OCI-LY7 (cell line): Measurements from ENCODE around the gene ABCC1.

Experiments used
- EZH2phosphoT487 ChIP-seq: fragments of 200-600 bp; sonication (generic); IDR thresholded peaks from 2 replicates; pipeline ENCODE4 v1.6.1; 2018; ENCODE audit warnings: low read depth, borderline replicate concordance, mild to moderate bottlenecking, mixed run types, antibody characterized with exemption, low read length, moderate library complexity, mixed read lengths
- TF ChIP-seq, protein P1 (sequence below): fragments of 200-600 bp; sonication (generic); conservative IDR thresholded peaks from 2 replicates; pipeline ENCODE4 v1.5.1; 2014; ENCODE audit warnings: mild to moderate bottlenecking, antibody characterized with exemption, low read length, moderate library complexity, mixed read lengths

DNA sequence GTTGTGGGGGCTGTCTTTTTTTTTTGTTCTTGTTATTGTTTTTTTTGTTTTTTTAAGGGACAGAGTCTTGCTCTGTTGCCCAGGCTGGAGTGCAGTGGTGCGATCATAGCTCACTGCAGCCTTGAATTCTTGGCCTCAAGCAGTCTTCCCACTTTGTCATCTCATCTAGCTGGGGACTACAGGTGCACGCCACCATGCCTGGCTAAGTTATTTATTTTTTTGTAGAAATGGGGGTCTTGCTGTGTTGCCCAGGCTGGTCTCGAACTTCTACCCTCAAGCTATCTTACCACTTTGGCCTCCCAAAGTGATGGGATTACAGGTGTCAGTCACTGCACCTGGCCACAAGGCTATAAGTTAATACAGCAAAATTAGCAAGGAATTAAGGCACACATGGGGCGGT lies 101.7 kb downstream of the ABCC1 start:
- TF ChIP-seq, protein P1, sequence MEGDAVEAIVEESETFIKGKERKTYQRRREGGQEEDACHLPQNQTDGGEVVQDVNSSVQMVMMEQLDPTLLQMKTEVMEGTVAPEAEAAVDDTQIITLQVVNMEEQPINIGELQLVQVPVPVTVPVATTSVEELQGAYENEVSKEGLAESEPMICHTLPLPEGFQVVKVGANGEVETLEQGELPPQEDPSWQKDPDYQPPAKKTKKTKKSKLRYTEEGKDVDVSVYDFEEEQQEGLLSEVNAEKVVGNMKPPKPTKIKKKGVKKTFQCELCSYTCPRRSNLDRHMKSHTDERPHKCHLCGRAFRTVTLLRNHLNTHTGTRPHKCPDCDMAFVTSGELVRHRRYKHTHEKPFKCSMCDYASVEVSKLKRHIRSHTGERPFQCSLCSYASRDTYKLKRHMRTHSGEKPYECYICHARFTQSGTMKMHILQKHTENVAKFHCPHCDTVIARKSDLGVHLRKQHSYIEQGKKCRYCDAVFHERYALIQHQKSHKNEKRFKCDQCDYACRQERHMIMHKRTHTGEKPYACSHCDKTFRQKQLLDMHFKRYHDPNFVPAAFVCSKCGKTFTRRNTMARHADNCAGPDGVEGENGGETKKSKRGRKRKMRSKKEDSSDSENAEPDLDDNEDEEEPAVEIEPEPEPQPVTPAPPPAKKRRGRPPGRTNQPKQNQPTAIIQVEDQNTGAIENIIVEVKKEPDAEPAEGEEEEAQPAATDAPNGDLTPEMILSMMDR: no peak
- TF ChIP-seq EZH2phosphoT487: no peak
